Type B pancreatic cell (in vitro differentiated cells): Measurements from ENCODE around the gene GBF1. TPM values are rescaled to one million over a fixed set of nuclear protein-coding genes. Genes with fewer than 3 reads are reported as not detected.

Source experiments
- DNase-seq: peaks from one replicate; pipeline ENCODE4 v3.0.0; 2021; ENCODE audit warnings: mixed read lengths; ENCODE audit not compliant: unreplicated experiment; ENCODE audit errors: extremely low spot score
- H3K27ac Mint-ChIP-seq: 2 replicates; pipeline ENCODE4 v1.8.0; 2021; ENCODE audit warnings: mild to moderate bottlenecking, mixed read lengths
- H3K27me3 Mint-ChIP-seq: 2 replicates; pipeline ENCODE4 v1.8.0; 2021; ENCODE audit warnings: mixed read lengths
- H3K36me3 Mint-ChIP-seq: 2 replicates; pipeline ENCODE4 v1.8.0; 2021; ENCODE audit warnings: mixed read lengths
- H3K4me1 Mint-ChIP-seq: one replicate; pipeline ENCODE4 v1.8.0; 2021; ENCODE audit warnings: mixed read lengths; ENCODE audit not compliant: unreplicated experiment
- H3K4me3 Mint-ChIP-seq: 2 replicates; pipeline ENCODE4 v1.8.0; 2021; ENCODE audit warnings: mild to moderate bottlenecking, mixed read lengths
- H3K9me3 Mint-ChIP-seq: 2 replicates; pipeline ENCODE4 v1.8.0; 2021; ENCODE audit warnings: mixed read lengths
- total RNA-seq: library from RNA; stranded (reverse); gene quantifications from 2 replicates; pipeline ENCODE4 v1.2.1, GENCODE V29; 2021; ENCODE audit warnings: low replicate concordance
- TF ChIP-seq, protein P1 (sequence below): fragments of 200-600 bp; sonication (generic); conservative IDR thresholded peaks from 2 replicates; pipeline ENCODE4 v1.5.0; 2021; ENCODE audit warnings: antibody characterized with exemption, mild to moderate bottlenecking

Gene GBF1
- total RNA-seq, 1 donor from 2014 or later: 48.7 TPM

GRCh38 chr10:102396730-102397151 lies 151.4 kb downstream of the GBF1 start:
- Mint-ChIP-seq H3K9me3 (no peaks in the 10 kb centered on the region), H3K27me3 (peaks cover 8% of the 10 kb centered on the region)
- TF ChIP-seq, protein P1, sequence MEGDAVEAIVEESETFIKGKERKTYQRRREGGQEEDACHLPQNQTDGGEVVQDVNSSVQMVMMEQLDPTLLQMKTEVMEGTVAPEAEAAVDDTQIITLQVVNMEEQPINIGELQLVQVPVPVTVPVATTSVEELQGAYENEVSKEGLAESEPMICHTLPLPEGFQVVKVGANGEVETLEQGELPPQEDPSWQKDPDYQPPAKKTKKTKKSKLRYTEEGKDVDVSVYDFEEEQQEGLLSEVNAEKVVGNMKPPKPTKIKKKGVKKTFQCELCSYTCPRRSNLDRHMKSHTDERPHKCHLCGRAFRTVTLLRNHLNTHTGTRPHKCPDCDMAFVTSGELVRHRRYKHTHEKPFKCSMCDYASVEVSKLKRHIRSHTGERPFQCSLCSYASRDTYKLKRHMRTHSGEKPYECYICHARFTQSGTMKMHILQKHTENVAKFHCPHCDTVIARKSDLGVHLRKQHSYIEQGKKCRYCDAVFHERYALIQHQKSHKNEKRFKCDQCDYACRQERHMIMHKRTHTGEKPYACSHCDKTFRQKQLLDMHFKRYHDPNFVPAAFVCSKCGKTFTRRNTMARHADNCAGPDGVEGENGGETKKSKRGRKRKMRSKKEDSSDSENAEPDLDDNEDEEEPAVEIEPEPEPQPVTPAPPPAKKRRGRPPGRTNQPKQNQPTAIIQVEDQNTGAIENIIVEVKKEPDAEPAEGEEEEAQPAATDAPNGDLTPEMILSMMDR: no peak

GRCh38 chr10:102397222-102398171 lies 152.2 kb downstream of the GBF1 start:
- TF ChIP-seq, protein P1: no peak
- no peak for DNase-seq
- no peaks in the 10 kb centered on the region for H3K36me3 Mint-ChIP-seq
- peak overlapping the region; percentile 92 for H3K4me3 Mint-ChIP-seq
- H3K27me3 Mint-ChIP-seq: peaks cover 3% of the 10 kb centered on the region
- H3K4me1 Mint-ChIP-seq: peaks cover 13% of the 10 kb centered on the region
- peak overlapping the region; percentile 99 for H3K27ac Mint-ChIP-seq
- H3K9me3 Mint-ChIP-seq: no peaks in the 10 kb centered on the region

More at GRCh38 chr10:102396730-102397151, 151.4 kb downstream of the GBF1 start:
- no peak for DNase-seq
- peak overlapping the region; percentile 92 for H3K4me3 Mint-ChIP-seq
- H3K36me3 Mint-ChIP-seq: no peaks in the 10 kb centered on the region
- peaks cover 13% of the 10 kb centered on the region for H3K4me1 Mint-ChIP-seq
- H3K27ac Mint-ChIP-seq: peak overlapping the region; percentile 99

DNA sequence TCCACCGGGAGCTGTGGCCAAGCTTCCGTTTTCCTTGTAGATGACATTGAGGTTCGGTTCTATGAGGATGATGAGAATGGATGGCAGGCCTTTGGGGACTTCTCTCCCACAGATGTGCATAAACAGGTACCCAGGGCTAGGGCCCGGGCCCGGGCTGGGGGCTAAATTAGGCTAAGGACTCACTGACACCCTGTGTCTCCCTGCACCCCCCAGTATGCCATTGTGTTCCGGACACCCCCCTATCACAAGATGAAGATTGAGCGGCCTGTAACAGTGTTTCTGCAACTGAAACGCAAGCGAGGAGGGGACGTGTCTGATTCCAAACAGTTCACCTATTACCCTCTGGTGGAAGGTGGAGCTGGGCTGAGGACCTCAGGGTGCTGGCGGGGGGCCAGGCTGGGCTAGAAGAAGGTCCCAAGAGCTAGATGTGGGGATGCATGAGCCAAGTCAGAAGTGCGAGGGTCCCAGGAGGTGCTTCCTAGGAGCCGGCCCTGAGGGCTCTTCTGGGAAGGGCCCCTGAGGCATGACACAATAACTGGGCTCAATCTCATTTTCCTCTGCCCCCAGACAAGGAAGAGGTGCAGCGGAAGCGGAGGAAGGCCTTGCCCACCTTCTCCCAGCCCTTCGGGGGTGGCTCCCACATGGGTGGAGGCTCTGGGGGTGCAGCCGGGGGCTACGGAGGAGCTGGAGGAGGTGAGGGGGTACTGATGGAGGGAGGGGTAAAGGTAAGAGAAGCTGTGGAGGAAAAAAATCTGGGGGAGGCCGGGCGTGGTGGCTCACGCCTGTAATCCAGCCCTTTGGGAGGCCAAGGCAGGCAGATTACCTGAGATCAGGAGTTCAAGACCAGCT lies 153.1 kb downstream of the GBF1 start:
- Mint-ChIP-seq H3K27me3 (peaks cover 3% of the 10 kb centered on the region), H3K4me1 (peaks cover 13% of the 10 kb centered on the region), H3K36me3 (no peaks in the 10 kb centered on the region), H3K4me3 (peak overlapping the region; percentile 76), H3K9me3 (no peaks in the 10 kb centered on the region), H3K27ac (peak overlapping the region; percentile 56)
- DNase-seq: no peak
- TF ChIP-seq, protein P1: no peak

- H3K4me1 Mint-ChIP-seq: peaks cover 9% of the 10 kb centered on the region
- no peaks in the 10 kb centered on the region for H3K36me3 Mint-ChIP-seq
- H3K27ac Mint-ChIP-seq: peak overlapping the region; percentile 56
- peak; percentile 94 for DNase-seq
- peak overlapping the region; percentile 79 for H3K4me3 Mint-ChIP-seq
- TF ChIP-seq, protein P1: peak; percentile 99
- H3K9me3 Mint-ChIP-seq: no peaks in the 10 kb centered on the region
- no peaks in the 10 kb centered on the region for H3K27me3 Mint-ChIP-seq
Observed at GRCh38 chr10:102399217-102400021, 154.1 kb downstream of the GBF1 start.

DNA sequence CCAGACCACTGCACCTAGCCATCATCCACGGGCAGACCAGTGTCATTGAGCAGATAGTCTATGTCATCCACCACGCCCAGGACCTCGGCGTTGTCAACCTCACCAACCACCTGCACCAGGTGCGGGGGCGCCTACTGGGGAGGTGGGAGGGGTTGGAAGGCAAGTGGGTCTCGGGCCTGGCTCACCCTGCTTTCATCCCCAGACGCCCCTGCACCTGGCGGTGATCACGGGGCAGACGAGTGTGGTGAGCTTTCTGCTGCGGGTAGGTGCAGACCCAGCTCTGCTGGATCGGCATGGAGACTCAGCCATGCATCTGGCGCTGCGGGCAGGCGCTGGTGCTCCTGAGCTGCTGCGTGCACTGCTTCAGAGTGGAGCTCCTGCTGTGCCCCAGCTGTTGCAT lies 154.7 kb downstream of the GBF1 start:
- peaks cover 9% of the 10 kb centered on the region for H3K4me1 Mint-ChIP-seq
- H3K36me3 Mint-ChIP-seq: no peaks in the 10 kb centered on the region
- TF ChIP-seq, protein P1: no peak
- DNase-seq: peak; percentile 66
- peak overlapping the region; percentile 79 for H3K4me3 Mint-ChIP-seq
- no peak overlapping the region for H3K27ac Mint-ChIP-seq
- no peaks in the 10 kb centered on the region for H3K27me3 Mint-ChIP-seq
- H3K9me3 Mint-ChIP-seq: no peaks in the 10 kb centered on the region
